OCI-LY7 (cell line): ENCODE measurements around the gene MAN1C1.

ENCODE experiments used
- CTCF ChIP-seq: fragments of 200-600 bp; sonication (generic); conservative IDR thresholded peaks from 2 replicates; pipeline ENCODE4 v1.5.1; 2014; ENCODE audit warnings: mild to moderate bottlenecking, antibody characterized with exemption, low read length, moderate library complexity, mixed read lengths
- EZH2phosphoT487 ChIP-seq: fragments of 200-600 bp; sonication (generic); IDR thresholded peaks from 2 replicates; pipeline ENCODE4 v1.6.1; 2018; ENCODE audit warnings: low read depth, borderline replicate concordance, mild to moderate bottlenecking, mixed run types, antibody characterized with exemption, low read length, moderate library complexity, mixed read lengths

GRCh38 chr1:25796811-25797458 is 180.3 kb downstream of the MAN1C1 start:
- TF ChIP-seq CTCF (peak; percentile 84), EZH2phosphoT487 (no peak)
